Ishikawa (cell line): ENCODE data around the gene COX19.

ENCODE experiments used
- CEBPB ChIP-seq: IDR thresholded peaks from 2 replicates; pipeline ENCODE4 v1.6.1; 2012
- CREB1 ChIP-seq: IDR thresholded peaks from 2 replicates; pipeline ENCODE4 v1.6.1; 2012; ENCODE audit warnings: low read depth
- EGR1 ChIP-seq: IDR thresholded peaks from 2 replicates; pipeline ENCODE4 v1.6.1; 2012
- EP300 ChIP-seq: IDR thresholded peaks from 2 replicates; pipeline ENCODE4 v1.6.1; 2012; ENCODE audit warnings: borderline replicate concordance
- FOXM1 ChIP-seq: IDR thresholded peaks from 2 replicates; pipeline ENCODE4 v1.6.1; 2012; ENCODE audit warnings: low read depth, borderline replicate concordance
- MAX ChIP-seq: IDR thresholded peaks from 2 replicates; pipeline ENCODE4 v1.6.1; 2012
- NFIC ChIP-seq: IDR thresholded peaks from 2 replicates; pipeline ENCODE4 v1.6.1; 2012
- RAD21 ChIP-seq: IDR thresholded peaks from 2 replicates; pipeline ENCODE4 v1.6.1; 2012; ENCODE audit warnings: low read depth
- TAF1 ChIP-seq: IDR thresholded peaks from 2 replicates; pipeline ENCODE4 v1.6.1; 2012; ENCODE audit warnings: low read depth, mild to moderate bottlenecking
- YY1 ChIP-seq: IDR thresholded peaks from 2 replicates; pipeline ENCODE4 v1.6.1; 2012; ENCODE audit warnings: low read depth
- TF ChIP-seq, protein P1 (sequence below): IDR thresholded peaks from 2 replicates; pipeline ENCODE4 v1.6.1; 2012; ENCODE audit warnings: low read depth, mild to moderate bottlenecking

- no peak for TF ChIP-seq RAD21
- TF ChIP-seq, protein P1, sequence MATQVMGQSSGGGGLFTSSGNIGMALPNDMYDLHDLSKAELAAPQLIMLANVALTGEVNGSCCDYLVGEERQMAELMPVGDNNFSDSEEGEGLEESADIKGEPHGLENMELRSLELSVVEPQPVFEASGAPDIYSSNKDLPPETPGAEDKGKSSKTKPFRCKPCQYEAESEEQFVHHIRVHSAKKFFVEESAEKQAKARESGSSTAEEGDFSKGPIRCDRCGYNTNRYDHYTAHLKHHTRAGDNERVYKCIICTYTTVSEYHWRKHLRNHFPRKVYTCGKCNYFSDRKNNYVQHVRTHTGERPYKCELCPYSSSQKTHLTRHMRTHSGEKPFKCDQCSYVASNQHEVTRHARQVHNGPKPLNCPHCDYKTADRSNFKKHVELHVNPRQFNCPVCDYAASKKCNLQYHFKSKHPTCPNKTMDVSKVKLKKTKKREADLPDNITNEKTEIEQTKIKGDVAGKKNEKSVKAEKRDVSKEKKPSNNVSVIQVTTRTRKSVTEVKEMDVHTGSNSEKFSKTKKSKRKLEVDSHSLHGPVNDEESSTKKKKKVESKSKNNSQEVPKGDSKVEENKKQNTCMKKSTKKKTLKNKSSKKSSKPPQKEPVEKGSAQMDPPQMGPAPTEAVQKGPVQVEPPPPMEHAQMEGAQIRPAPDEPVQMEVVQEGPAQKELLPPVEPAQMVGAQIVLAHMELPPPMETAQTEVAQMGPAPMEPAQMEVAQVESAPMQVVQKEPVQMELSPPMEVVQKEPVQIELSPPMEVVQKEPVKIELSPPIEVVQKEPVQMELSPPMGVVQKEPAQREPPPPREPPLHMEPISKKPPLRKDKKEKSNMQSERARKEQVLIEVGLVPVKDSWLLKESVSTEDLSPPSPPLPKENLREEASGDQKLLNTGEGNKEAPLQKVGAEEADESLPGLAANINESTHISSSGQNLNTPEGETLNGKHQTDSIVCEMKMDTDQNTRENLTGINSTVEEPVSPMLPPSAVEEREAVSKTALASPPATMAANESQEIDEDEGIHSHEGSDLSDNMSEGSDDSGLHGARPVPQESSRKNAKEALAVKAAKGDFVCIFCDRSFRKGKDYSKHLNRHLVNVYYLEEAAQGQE: no peak
- no peak for TF ChIP-seq CREB1
- no peak for TF ChIP-seq TAF1
- TF ChIP-seq CEBPB: no peak
- TF ChIP-seq NFIC: no peak
- no peak for TF ChIP-seq MAX
- no peak for TF ChIP-seq YY1
- no peak for TF ChIP-seq EP300
- TF ChIP-seq EGR1: no peak
- no peak for TF ChIP-seq FOXM1
These were observed 8.3 kb upstream of the COX19 start for GRCh38 chr7:983616-984071.
